AG09309 (cell line): ENCODE results near the gene SCGB1D1.

Source experiments
- DNase-seq: peaks from one replicate; pipeline ENCODE4 v3.0.0-alpha.2; 2010; ENCODE audit warnings: low read depth
- H3K4me3 ChIP-seq: 2 replicates; pipeline ENCODE4 v1.5.1; 2011; ENCODE audit warnings: mild to moderate bottlenecking, low read depth, low read length, moderate library complexity; ENCODE audit not compliant: control insufficient read depth
- CTCF ChIP-seq: IDR thresholded peaks from 2 replicates; pipeline ENCODE4 v1.5.1; 2011; ENCODE audit warnings: mild to moderate bottlenecking, low read depth, low read length, inconsistent platforms; ENCODE audit not compliant: insufficient read depth, control insufficient read depth; ENCODE audit errors: missing control alignments

Gene SCGB1D1

DNA sequence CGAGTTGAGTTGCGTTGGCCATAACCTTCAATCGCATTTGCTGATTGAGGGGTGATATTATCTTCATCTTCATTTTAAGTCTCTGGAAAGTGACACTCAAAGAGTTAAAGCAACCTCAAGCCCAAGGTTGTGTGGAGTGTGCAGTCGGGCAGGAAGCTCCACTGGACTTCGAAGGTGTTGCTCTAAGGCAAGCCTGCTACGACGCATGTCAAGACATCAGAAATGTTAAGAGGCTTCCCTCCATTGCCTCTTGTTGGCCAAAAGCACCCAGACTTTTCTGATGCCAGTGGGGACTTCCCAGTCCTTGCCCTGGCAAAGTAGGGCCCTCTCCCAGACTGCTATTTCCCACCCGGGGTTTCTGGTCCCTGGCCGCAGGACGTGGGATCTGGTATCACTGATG is 23.6 kb upstream of the SCGB1D1 start:
- no peak for TF ChIP-seq CTCF
- DNase-seq = no peak
- H3K4me3 ChIP-seq = no peak overlapping the region

DNA sequence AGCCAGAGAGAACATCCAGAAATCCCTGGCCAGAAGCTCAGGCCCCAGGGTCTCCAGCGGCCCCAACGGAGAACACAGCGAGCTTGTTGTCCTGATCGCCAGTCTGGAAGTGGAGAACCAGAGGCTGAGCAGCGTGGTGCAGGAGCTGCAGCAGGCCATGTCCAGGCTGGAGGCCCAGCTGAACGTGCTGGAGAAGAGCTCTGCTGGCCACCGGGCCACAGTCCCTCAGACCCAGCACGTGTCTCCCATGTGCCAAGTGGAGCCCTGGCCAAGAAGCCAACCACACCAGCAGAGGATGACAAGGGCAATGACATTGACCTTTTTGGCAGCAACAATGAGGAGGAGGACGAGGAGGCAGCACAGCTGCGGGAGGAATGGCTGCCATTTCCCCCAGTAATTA is 20.6 kb upstream of the SCGB1D1 start:
- no peak for TF ChIP-seq CTCF
- no peak overlapping the region for H3K4me3 ChIP-seq
- no peak for DNase-seq

- TF ChIP-seq CTCF = no peak
- no peak overlapping the region for H3K4me3 ChIP-seq
- no peak for DNase-seq
Observed at GRCh38 chr11:62169935-62170334, 20.1 kb upstream of the SCGB1D1 start.

GRCh38 chr11:62171261-62171723 is 18.7 kb upstream of the SCGB1D1 start:
- TF ChIP-seq CTCF = peak; percentile 59
- DNase-seq = peak; percentile 18

GRCh38 chr11:62172294-62172693 is 17.7 kb upstream of the SCGB1D1 start:
- no peak overlapping the region for H3K4me3 ChIP-seq
- no peak for DNase-seq
- TF ChIP-seq CTCF = no peak

More at GRCh38 chr11:62171261-62171723, 18.7 kb upstream of the SCGB1D1 start:
- H3K4me3 ChIP-seq = no peak overlapping the region

GRCh38 chr11:62176766-62177165 is 13.2 kb upstream of the SCGB1D1 start:
- DNase-seq = no peak
- no peak overlapping the region for H3K4me3 ChIP-seq
- no peak for TF ChIP-seq CTCF

- no peak for DNase-seq
- no peak overlapping the region for H3K4me3 ChIP-seq
- TF ChIP-seq CTCF = no peak
Observed at GRCh38 chr11:62179995-62180394, 10.0 kb upstream of the SCGB1D1 start.
